ENCODE measurements around the gene RNF41. TPM values are rescaled to one million over a fixed set of nuclear protein-coding genes. Genes with fewer than 3 reads are reported as not detected.
A peak's percentile ranks its signal among the peaks of the same experiment; 100 is the strongest.
"Not testable (repeated sequence)": the region's sequence is repeated elsewhere in the genome, so short reads cannot be mapped to it uniquely, and the experiment has no call there.

The RNF41 gene
- total RNA-seq, 5 donors from 2014 or later (not counting 1 experiment from before 2014, with no cell fraction given), result 26.3 to 43.1 (median 39.4) TPM

GRCh38 chr12:56158926-56159461, 62.7 kb downstream of the RNF41 start:
- H3K36me3 Mint-ChIP-seq, result peaks cover 36% of the 10 kb centered on the region
- peaks cover 18 to 51% of the 10 kb centered on the region in 2 experiments for H3K4me1 ChIP-seq (ENCODE audit: control insufficient read depth in 1 of 2, extremely low read depth in 1 of 2, insufficient read depth in 2 of 2, low read length in 2 of 2)
- peak in 4 of 35 experiments; percentile 9 to 35 (median 22) for DNase-seq
- H3K4me3 ChIP-seq (ENCODE audit: control insufficient read depth in 1 of 2, extremely low read depth in 1 of 2, low read length in 1 of 2), result peak overlapping the region; percentile 91 to 99
- no peaks in the 10 kb centered on the region for H3K27me3 Mint-ChIP-seq
- peak overlapping the region; percentile 93 for H3K27ac ChIP-seq (ENCODE audit: low read length)
- no peak for ATAC-seq (replicated peaks in 1 of 4)
- CTCF ChIA-PET, result interaction anchor here in 1 of 2 donors (0.5 to 3.0 kb wide), 6 partner anchors 22 to 129 kb away, joined by 3 to 10 read pairs (median 4); partner anchors contain the start of genes ESYT1, SMARCC2 and ZC3H10
- no peaks in the 10 kb centered on the region for H3K27me3 ChIP-seq (replicated peaks in 1 of 2; ENCODE audit: control insufficient read depth in 2 of 2, extremely low read depth in 1 of 2, insufficient read depth in 2 of 2, low read length in 1 of 2)
- peaks cover 8 to 46% of the 10 kb centered on the region in 2 donors for H3K36me3 ChIP-seq (ENCODE audit: control insufficient read depth in 2 of 2, extremely low read depth in 1 of 2, insufficient read depth in 1 of 2, low read length in 1 of 2)
- no peaks in the 10 kb centered on the region for H3K9me3 ChIP-seq
- WGBS (ENCODE audit: insufficient coverage), result 0% methylated on average over 2 of the region's 6 CpGs
- H3K4me1 Mint-ChIP-seq, result peaks cover 46 to 57% (median 56%) of the 10 kb centered on the region in 3 donors
- POLR2A ChIA-PET, result interaction anchor here in 1 of 2 donors (0.6 to 1.7 kb wide), 5 partner anchors 31 to 330 kb away, joined by 3 to 5 read pairs (median 3); partner anchors contain the start of genes ESYT1, RAB5B and SMARCC2
- H3K9me3 Mint-ChIP-seq, result no peaks in the 10 kb centered on the region
- H3K27ac Mint-ChIP-seq, result peak overlapping the region; percentile 94 to 98
- peak overlapping the region; percentile 89 to 99 (median 97) for H3K4me3 Mint-ChIP-seq

GRCh38 chr12:56158029-56158925, 63.4 kb downstream of the RNF41 start, which contains the start of gene MYL6:
Gene MYL6, plus strand, starts transcription at chr12:56158359. Its CDS starts 43 bp downstream, at chr12:56158402.
- peak within 1 kb of the TSS; percentile 89 to 99 (median 97) for H3K4me3 Mint-ChIP-seq
- DNase-seq (peak; percentile 65 to 97 (median 90)), ATAC-seq (replicated peaks in 1 of 4) (peak; percentile 85 to 88 (median 86))
- H3K4me1 ChIP-seq (ENCODE audit: control insufficient read depth in 1 of 2, extremely low read depth in 1 of 2, insufficient read depth in 2 of 2, low read length in 2 of 2), result peaks cover 18 to 51% of the 10 kb centered on the region in 2 experiments
- ChIA-PET CTCF (interaction anchor here in 1 of 2 donors (0.9 to 3.0 kb wide), 4 partner anchors 22 to 64 kb away, joined by 3 to 10 read pairs (median 7); partner anchors contain the start of genes ESYT1 and SMARCC2), POLR2A (interaction anchor here in 1 of 2 donors (0.5 to 1.7 kb wide), 3 partner anchors 30 to 56 kb away, joined by 3 to 9 read pairs (median 5); partner anchors contain the start of genes ESYT1 and RPL41)
- peak within 1 kb of the TSS; percentile 93 for H3K27ac ChIP-seq (ENCODE audit: low read length)
- H3K36me3 ChIP-seq (ENCODE audit: control insufficient read depth in 2 of 2, extremely low read depth in 1 of 2, insufficient read depth in 1 of 2, low read length in 1 of 2), result peaks cover 6 to 39% of the 10 kb centered on the region in 2 donors
- H3K9me3 Mint-ChIP-seq, result no peaks in the 10 kb centered on the region
- WGBS (ENCODE audit: insufficient coverage), result 0% methylated on average over 17 of the region's 30 CpGs
- peaks cover 42 to 56% (median 56%) of the 10 kb centered on the region in 3 donors for H3K4me1 Mint-ChIP-seq
- no peaks in the 10 kb centered on the region for H3K9me3 ChIP-seq
- peaks cover 30% of the 10 kb centered on the region for H3K36me3 Mint-ChIP-seq
- peak within 1 kb of the TSS; percentile 91 to 99 for H3K4me3 ChIP-seq (ENCODE audit: control insufficient read depth in 1 of 2, extremely low read depth in 1 of 2, low read length in 1 of 2)
- H3K27ac Mint-ChIP-seq, result peak within 1 kb of the TSS; percentile 94 to 98
- no peaks in the 10 kb centered on the region for H3K27me3 ChIP-seq (replicated peaks in 1 of 2; ENCODE audit: control insufficient read depth in 2 of 2, extremely low read depth in 1 of 2, insufficient read depth in 2 of 2, low read length in 1 of 2)
- H3K27me3 Mint-ChIP-seq, result no peaks in the 10 kb centered on the region

GRCh38 chr12:56157201-56158028, 64.3 kb downstream of the RNF41 start:
- peak overlapping the region; percentile 89 to 99 (median 97) for H3K4me3 Mint-ChIP-seq
- peak overlapping the region; percentile 63 to 91 for H3K4me3 ChIP-seq (ENCODE audit: control insufficient read depth in 1 of 2, extremely low read depth in 1 of 2, low read length in 1 of 2)
- DNase-seq (peak; percentile 19 to 73 (median 46)), ATAC-seq (replicated peaks in 1 of 4) (peak; percentile 53 to 61 (median 56))
- CTCF ChIA-PET, result interaction anchor here in 1 of 2 donors (0.7 to 3.0 kb wide), 2 partner anchors 30 to 306 kb away, joined by 3 to 10 read pairs; partner anchors contain the start of gene ESYT1
- no peaks in the 10 kb centered on the region for H3K27me3 Mint-ChIP-seq
- no peaks in the 10 kb centered on the region for H3K9me3 ChIP-seq
- H3K36me3 Mint-ChIP-seq, result peaks cover 29% of the 10 kb centered on the region
- WGBS (ENCODE audit: insufficient coverage), result 25% methylated on average over 39 of the region's 45 CpGs
- peaks cover 48 to 64% (median 61%) of the 10 kb centered on the region in 3 donors for H3K4me1 Mint-ChIP-seq
- H3K4me1 ChIP-seq (ENCODE audit: control insufficient read depth in 1 of 2, extremely low read depth in 1 of 2, insufficient read depth in 2 of 2, low read length in 2 of 2), result peaks cover 21 to 55% of the 10 kb centered on the region in 2 experiments
- H3K27ac ChIP-seq (ENCODE audit: low read length), result peak overlapping the region; percentile 93
- H3K36me3 ChIP-seq (ENCODE audit: control insufficient read depth in 2 of 2, extremely low read depth in 1 of 2, insufficient read depth in 1 of 2, low read length in 1 of 2), result peaks cover 6 to 31% of the 10 kb centered on the region in 2 donors
- H3K27ac Mint-ChIP-seq, result peak overlapping the region; percentile 92 to 94
- H3K27me3 ChIP-seq (replicated peaks in 1 of 2; ENCODE audit: control insufficient read depth in 2 of 2, extremely low read depth in 1 of 2, insufficient read depth in 2 of 2, low read length in 1 of 2), result no peaks in the 10 kb centered on the region
- POLR2A ChIA-PET, result no interaction called here
- H3K9me3 Mint-ChIP-seq, result no peaks in the 10 kb centered on the region

- ATAC-seq (replicated peaks in 1 of 4); H3K9me3 Mint-ChIP-seq; H3K9me3 ChIP-seq; H3K27me3 ChIP-seq (replicated peaks in 1 of 2; ENCODE audit: control insufficient read depth in 2 of 2, extremely low read depth in 1 of 2, insufficient read depth in 2 of 2, low read length in 1 of 2); H3K27me3 Mint-ChIP-seq; H3K27ac ChIP-seq (ENCODE audit: low read length); H3K4me3 ChIP-seq (ENCODE audit: control insufficient read depth in 1 of 2, extremely low read depth in 1 of 2, low read length in 1 of 2); POLR2A ChIA-PET; DNase-seq: not testable (repeated sequence)
- peaks cover 29% of the 10 kb centered on the region for H3K36me3 Mint-ChIP-seq
- H3K4me3 Mint-ChIP-seq, result peak overlapping the region; percentile 89 to 99 (median 97)
- CTCF ChIA-PET, result interaction anchor here in 1 of 2 donors (0.7 kb wide), 1 partner anchor 305 kb away, joined by 3 read pairs; no protein-coding TSS in a partner anchor
- peaks cover 6 to 23% of the 10 kb centered on the region in 2 donors for H3K36me3 ChIP-seq (ENCODE audit: control insufficient read depth in 2 of 2, extremely low read depth in 1 of 2, insufficient read depth in 1 of 2, low read length in 1 of 2)
- H3K4me1 ChIP-seq (ENCODE audit: control insufficient read depth in 1 of 2, extremely low read depth in 1 of 2, insufficient read depth in 2 of 2, low read length in 2 of 2), result peaks cover 21 to 53% of the 10 kb centered on the region in 2 experiments
- H3K27ac Mint-ChIP-seq, result peak overlapping the region; percentile 92 to 94
- peaks cover 48 to 70% (median 62%) of the 10 kb centered on the region in 3 donors for H3K4me1 Mint-ChIP-seq
- 97% methylated on average over 12 of the region's 21 CpGs for WGBS (ENCODE audit: insufficient coverage)
Observed at GRCh38 chr12:56156464-56157200, 65.1 kb downstream of the RNF41 start.

- Histone ChIP-seq H3K27ac (ENCODE audit: low read length) (no peak overlapping the region), H3K4me1 (ENCODE audit: control insufficient read depth in 1 of 2, extremely low read depth in 1 of 2, insufficient read depth in 2 of 2, low read length in 2 of 2) (peaks cover 19 to 49% of the 10 kb centered on the region in 2 experiments), H3K27me3 (replicated peaks in 1 of 2; ENCODE audit: control insufficient read depth in 2 of 2, extremely low read depth in 1 of 2, insufficient read depth in 2 of 2, low read length in 1 of 2) (no peaks in the 10 kb centered on the region), H3K9me3 (no peaks in the 10 kb centered on the region), H3K4me3 (ENCODE audit: control insufficient read depth in 1 of 2, extremely low read depth in 1 of 2, low read length in 1 of 2) (no peak overlapping the region), H3K36me3 (ENCODE audit: control insufficient read depth in 2 of 2, extremely low read depth in 1 of 2, insufficient read depth in 1 of 2, low read length in 1 of 2) (peaks cover 3 to 10% of the 10 kb centered on the region in 2 donors)
- Mint-ChIP-seq H3K27me3 (no peaks in the 10 kb centered on the region), H3K36me3 (peaks cover 22% of the 10 kb centered on the region), H3K4me3 (peak overlapping the region in 2 of 3 donors; percentile 39 to 97), H3K9me3 (no peaks in the 10 kb centered on the region), H3K4me1 (peaks cover 46 to 69% (median 61%) of the 10 kb centered on the region in 3 donors), H3K27ac (peak overlapping the region; percentile 25 to 28)
- CTCF ChIA-PET, result interaction anchor here in 1 of 2 donors (0.6 kb wide), 1 partner anchor 32 kb away, joined by 3 read pairs; no protein-coding TSS in a partner anchor
- ATAC-seq (replicated peaks in 1 of 4), result no peak
- no peak for DNase-seq
- WGBS (ENCODE audit: insufficient coverage), result 93% methylated on average over 7 of the region's 11 CpGs
- POLR2A ChIA-PET, result interaction anchor here (0.5 to 0.6 kb wide), 4 partner anchors 57 to 529 kb away, joined by 3 to 5 read pairs (median 4); no protein-coding TSS in a partner anchor
Observed at GRCh38 chr12:56155256-56155845, 66.4 kb downstream of the RNF41 start.

All from T-cell (primary cell).